EL (cell line): Measurements from ENCODE around the gene SOHLH2.
A peak's percentile ranks its signal among the peaks of the same experiment; 100 is the strongest.

Source experiments
- DNase-seq: peaks from one replicate; pipeline ENCODE4 v3.0.0-alpha.2; 2016

Gene SOHLH2, protein sequence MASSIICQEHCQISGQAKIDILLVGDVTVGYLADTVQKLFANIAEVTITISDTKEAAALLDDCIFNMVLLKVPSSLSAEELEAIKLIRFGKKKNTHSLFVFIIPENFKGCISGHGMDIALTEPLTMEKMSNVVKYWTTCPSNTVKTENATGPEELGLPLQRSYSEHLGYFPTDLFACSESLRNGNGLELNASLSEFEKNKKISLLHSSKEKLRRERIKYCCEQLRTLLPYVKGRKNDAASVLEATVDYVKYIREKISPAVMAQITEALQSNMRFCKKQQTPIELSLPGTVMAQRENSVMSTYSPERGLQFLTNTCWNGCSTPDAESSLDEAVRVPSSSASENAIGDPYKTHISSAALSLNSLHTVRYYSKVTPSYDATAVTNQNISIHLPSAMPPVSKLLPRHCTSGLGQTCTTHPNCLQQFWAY

DNA sequence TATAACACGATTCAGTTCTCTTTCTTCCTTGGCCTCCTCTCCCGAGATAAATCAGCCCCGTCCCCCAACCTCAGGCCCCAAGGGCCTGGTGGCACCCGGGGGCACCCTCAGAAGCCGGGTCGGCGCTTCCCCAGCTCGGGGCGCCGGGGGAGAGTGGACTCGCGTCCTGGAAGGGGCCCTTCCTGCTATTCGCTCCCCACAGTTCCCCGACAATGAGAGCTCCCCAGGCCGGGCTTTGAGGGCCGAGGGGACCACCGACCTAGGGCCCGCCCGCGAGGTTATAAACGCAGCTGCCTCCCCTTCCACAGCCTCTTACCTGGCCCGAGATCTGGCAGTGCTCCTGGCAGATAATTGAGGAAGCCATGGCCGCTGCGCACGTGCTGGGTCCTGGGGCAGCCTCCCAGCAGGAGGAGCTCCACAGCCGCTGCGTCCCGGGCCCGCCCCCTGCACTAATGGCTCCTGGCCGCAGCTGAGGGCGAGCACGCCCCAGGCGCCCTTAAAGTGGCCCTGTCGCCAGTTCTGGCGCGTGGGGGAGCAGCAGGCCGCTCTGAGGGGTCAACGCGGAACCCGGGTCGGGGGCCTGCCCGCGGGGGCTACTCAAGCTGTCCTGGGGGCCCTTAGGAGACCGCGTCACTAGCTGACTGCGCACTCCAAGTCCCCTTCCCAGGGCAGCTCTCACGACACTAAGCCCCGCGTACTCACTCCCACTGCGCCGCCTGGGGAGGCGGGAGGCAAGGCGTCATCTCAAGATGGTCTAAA is at the start of gene SOHLH2:
Gene SOHLH2 (minus strand): TSS at position 394 of the 759 bp plus-strand sequence. CDS start 30 bp downstream, at position 364.
- no peak for DNase-seq

DNA sequence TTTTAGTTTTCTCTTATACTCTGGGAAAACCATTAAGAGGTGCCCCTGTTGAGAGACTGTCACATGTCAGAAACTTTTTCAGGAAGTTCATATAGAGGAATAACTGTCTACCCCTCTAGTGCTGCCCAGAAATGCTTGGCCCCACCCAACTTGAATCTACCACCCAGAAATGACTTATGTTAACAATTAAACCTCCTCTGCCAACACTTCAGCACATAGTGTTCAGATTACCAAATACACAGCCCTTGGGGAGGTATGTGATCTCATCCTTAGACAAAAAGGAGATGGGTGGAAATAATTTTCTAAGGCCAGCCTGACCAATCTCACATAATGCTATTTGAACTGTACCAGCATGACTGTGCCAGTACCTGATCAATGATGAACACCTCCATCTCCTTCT is 47.6 kb upstream of the SOHLH2 start:
- no peak for DNase-seq

DNA sequence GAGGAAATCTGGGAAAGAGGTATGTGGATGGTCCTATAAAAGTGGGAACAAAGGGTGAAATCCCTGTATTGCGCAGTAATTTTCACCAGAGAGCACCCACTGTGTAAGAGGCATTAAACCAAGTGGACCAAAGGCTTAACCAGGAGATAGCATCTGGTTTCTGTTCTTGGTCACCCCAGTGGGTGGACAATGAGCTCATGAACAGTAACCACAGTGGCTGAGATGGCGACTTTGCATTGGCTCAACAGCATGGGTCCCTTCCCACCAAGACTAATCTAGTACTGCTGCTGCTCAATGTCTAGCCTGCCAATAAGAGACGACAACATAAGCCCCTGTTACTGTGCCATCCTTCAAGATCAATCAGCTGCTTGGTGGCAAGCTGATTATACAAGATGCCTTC is 46.7 kb upstream of the SOHLH2 start:
- no peak for DNase-seq

DNA sequence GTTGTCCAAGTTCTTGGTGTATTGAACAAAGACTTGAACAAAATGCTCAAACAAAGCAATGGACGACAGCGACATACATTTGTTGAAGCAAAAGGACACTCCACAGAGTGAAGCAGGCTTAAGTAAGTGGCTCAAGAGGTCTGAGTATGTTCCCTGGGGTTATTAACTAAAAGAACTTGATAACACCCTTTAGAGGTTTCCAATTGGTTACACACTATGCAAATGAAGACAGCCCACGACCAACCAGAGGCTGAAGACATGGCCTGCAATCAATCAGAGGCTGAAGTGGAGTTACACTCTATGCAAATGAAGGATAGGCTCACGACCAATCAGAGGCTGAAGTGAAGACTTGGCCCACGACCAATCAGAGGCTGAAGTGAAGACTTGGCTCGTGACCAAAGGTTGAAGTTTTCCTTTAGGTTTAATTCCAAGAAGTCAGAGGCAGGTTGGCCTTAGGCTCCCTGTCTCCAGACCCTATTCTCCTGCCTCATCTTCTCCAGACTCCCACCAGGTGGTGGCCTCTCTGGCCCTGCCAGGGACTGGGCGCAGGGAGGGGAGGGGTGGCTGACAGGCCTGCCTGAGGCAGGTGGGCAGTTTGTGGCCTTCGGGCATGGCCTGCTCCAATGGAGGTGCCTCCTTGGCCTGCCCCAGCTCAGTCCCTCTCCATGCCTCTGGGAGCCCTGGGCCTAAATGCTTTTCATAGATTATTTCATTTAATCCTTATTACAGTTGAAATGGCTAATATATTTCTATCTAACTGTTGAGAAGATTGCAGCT is 45.2 kb upstream of the SOHLH2 start:
- DNase-seq: no peak

DNA sequence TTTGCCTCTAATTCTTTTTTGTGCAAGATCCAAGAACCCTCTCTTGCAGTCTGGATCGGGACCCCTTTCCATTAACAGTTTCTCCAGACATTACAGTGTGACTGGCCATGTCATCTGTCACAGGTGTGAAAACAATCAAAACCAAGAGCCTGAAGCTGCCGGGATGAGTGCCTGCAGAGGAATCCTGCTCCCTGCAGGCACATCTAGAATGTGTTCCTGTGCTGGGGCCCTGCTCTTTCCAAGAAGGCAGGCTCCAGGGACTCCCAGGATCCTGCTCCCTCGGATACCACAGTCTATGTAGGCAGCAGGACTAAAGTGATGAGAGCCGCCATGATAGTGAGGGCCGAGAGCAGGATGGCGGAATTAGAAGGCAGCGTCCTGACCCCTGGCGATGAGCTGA is 44.5 kb upstream of the SOHLH2 start:
- DNase-seq: no peak

DNA sequence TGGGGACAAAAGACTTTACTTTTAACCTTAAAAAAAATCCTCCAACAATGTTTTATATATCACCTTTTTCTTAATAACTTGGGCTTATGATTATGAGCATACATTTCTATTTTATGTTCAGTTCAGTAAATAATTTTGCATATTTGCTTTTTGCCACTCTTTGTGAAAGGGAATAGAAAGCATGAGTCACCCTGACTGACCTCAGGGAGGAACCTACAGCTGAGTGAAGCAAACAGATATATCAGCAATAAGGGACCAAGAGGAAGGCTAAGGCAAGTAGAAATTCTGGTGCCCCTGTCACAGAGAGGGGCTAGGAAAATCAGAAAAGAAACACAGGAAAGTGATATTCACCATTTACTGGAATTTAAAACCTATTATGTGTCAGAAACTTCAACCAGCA is 37.2 kb upstream of the SOHLH2 start:
- DNase-seq: no peak

DNA sequence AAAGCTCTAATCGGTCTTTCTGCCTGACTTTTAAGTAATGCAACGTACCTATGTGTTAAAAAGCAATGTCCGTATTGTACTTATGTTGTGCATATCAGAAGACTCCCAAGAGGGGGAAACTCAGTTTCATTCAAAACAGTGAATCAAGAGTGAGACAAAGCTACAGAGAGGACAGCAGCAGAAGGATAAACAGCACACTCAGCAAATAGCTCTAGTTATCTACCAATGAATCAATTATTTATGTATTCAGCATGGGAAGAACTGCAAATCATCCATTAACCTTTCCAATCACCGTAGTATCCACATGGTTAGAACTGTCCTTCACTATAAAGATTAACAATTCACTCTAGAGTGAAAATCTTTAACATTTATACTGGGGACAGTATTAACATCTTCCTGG is 36.7 kb upstream of the SOHLH2 start:
- no peak for DNase-seq

DNA sequence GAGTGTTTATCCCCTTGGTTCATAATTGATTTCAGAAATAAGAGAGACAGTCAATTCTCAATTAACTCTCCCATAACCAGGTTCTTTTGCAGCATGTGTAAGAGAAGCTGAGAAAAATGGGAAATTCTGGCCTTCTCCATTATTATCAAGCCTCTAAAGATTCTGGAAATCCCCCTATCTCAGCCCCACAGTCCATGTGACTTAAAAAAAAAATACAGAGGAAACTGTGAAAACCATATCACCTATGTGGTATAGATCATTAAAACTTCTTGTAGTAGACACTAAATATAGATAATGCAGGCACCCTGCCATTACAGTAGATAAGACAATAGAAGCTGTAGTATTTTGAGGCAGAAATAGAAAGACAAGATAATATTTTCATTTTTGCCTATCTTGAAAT is 34.3 kb upstream of the SOHLH2 start:
- no peak for DNase-seq

DNA sequence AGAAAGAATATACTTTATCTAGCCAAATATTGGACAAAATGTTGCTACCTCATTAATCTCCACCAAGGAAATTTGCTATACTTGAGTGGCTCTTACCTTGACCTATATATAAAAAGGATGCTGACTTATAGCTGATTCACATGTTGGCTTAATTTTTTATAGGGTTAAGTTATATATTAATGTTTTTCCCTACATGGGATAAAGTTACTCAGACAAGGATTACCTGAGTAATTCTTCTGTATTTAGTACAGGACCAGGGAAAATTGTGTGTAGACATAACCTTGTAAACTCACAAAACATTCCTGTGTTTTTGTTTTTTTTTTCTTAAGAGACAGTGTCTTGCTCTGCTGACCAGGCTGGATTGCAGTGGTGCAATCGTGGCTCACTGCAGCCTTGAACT is 30.6 kb upstream of the SOHLH2 start:
- no peak for DNase-seq

DNA sequence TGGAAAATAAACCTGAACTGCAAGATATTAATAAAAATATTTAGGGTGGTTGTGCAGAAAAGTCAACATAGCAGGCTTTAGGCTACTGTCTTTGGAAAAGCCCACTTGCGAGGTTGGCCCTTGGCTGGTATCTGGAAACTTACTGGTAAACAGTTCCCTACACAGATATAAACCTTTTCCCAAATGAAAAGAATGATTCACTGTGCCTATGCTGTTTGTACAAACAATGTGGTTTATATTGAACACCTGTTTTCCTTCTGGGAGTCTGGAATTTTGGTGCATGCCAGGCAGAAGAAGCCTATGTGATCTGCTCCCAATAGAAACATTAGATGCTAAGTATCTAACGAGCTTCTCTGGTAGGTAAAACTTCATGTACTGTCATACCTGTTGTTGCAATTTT is 29.7 kb upstream of the SOHLH2 start:
- DNase-seq: no peak

DNA sequence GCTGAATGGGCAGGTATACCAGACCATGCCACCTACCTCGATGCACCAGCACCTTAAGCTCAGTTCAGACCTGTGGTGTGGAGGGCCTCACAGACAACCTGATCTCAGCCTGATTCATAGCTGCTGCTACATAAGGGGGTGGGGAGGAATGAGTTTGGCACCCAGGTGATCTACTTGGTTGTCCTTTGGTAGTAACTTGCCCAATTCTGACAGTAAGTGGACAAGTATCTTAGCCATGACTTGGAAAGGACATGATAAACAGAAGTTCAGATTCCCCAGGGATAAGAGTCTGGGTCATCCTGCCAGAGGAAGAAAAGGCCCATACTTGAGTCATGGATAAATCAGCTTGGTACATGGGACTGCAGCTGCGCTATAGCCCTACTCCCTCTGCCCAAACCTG is 28.4 kb upstream of the SOHLH2 start:
- no peak for DNase-seq

DNA sequence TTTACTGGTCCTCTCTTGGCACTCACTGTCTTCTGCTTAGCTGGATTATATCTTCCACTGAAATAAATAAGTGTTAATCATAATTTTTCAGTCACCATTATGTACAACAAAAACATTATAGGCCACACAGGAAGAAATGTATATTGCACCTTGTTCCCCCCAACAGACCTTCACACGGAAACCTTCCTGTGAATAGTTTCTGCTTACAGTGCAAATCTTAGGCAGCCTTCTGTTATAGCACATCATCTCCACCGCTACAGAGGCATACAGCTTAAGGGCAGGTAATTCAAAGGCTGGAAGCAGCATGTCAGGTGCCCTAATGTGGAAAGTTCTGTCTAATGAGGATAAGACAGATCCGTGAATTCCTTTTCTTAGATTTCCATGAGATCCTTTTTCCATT is 16.9 kb upstream of the SOHLH2 start:
- no peak for DNase-seq

DNA sequence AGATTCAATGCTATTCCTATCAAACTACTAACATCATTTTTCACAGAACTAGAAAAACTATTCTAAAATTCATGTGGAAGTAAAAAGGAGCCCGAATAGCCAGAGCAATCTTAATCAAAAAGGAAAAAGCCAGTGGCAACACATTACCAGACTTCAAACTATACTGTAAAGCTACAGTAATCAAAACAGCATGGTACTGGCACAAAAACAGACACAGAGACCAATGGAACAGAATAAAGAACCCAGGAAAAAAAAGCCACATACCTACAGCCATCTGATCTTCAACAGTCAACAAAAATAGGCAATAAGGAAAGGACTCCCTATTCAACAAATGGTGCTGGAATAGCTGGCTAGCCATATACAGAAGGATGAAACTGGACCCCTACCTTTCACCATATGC is 10.4 kb upstream of the SOHLH2 start:
- no peak for DNase-seq

DNA sequence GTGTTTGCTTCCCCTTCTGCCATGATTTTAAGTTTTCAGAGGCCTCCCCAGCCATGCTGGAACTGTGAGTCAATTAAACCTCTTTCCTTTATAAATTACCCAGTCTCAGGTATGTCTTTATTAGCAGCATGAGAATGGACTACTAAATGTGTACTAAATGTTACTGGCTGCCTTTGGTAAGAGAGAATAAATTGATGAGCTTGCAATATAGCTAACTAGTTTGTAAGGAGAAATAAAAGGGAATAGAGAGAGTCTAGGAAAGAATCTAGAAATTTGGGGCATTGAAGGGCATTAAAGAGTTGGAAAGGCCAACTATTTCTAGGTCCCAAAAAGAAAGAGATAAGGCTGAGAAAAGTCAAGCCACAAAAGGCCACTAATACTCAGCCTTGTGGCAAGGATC is 5.5 kb upstream of the SOHLH2 start:
- no peak for DNase-seq

DNA sequence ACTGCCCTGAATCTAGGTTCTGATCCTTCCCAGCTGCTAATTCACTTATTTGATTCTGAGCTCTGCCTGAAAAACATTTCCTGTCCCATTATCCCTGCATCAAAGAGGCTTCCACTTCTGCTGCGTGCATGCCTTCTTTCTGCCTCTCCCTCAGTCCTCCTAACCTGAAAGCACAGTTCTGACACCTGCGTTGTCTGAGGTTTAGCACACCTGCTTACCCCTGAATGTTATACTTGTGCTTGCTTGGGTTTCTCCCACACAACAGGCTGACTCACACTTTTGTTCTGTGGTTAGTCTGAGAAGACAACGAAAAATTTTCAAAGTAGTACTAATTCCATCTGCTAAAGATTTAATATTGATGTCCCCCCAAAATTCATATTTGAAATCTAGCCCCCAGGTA is 3.1 kb upstream of the SOHLH2 start:
- DNase-seq: no peak

DNA sequence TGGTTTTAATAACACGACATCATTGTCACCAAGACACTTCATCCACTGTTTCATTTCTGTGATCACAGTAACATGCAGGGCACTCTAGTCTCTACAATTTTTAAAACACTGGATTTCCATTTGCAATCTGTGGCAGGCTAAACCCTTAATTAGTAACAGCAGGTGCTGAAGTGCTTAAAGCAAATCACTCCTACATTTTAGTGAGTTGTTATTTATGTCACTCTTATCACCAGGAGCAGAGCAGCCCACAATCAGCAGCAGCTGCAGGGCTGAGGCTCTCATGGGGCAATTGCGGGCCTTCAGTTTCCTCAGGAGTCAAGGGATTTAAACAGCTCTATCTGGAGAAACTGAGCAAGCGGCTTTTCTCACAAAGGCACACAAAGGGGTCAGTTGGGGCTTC is 1.6 kb downstream of the SOHLH2 start:
- no peak for DNase-seq

DNA sequence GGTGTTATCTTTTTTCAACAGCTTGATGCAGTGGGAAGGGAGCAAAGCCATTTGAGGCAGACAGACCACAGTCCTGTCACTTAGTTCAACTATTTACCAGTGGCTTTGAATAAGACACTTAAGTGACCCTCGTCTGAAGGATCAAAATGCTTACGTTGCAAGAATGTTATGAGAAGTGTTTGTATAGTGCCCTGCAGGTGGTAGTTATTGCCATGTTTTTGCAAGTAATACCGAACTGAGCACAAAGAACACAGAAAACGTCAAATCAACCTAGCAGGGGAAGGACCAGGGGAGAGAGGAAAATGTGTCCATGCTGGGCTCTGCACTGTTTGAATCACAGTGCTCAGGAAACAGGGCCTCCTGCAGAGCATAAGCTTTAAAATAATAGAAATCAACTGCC is 2.8 kb downstream of the SOHLH2 start:
- no peak for DNase-seq

DNA sequence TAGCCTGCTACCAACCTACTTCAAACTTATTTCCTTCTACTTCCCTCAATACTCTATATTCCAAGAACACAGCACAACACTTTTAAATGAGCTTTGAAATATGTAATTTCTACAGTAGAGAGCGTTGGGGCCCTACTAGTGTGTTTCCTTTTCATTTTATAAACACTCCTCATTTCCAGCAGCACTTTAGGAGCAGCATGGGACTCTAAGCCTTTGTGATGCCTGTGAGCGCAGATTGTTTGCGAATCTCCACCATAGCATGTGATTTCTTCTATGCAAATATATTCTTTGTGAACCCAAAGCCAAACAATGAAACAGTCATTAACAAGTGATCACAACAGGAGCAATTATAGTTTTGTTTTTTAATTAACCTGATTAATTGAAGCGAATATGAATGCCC is 3.6 kb downstream of the SOHLH2 start:
- no peak for DNase-seq

DNA sequence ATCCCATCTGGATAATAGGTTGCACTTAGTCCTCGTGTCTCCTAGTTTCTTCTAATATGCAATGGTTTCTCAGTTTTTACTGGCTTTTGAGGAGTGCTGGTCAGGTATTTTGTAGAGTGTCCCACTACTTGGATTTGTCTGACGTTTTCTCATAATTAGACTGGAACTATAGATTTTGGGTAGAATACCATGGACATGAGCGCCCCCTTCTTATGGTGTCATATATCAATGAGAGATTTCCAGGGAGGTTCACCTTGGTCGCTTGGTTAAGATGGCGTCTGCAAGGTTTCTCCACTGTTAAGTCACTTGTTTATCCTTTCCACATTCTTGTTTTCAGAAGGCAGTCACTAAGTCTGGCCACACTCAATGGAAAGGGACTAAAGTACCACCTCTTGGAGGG is 6.7 kb downstream of the SOHLH2 start:
- no peak for DNase-seq

DNA sequence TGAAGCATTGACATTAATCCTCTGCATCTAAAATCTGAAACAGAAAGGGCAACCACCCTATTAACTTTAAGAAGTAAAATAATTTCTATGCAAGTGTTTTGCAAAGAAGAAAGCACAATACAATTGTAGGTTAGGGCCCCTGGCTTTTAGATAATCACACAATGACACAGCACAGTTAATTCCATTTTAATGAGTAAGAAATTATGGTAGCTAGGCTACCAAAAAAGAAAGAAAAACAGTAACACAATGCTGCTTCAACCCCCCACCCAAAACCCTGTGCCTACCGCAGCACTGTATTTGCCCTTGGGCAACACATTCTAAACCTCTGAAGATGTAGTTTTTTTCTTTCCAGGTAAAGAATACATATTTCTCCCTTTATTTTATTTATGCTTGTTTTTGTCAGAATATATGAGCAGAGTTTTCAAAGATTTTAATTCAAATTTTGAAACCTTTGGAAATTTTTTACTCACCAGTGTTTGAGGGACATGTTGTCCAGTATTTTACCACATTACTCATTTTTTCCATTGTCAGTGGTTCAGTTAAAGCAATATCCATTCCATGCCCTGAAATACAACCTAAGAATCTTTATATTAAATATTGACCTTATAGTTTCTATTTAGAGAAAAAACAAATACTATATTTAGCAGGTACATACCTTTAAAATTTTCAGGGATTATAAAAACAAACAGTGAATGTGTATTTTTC is 21.1 kb downstream of the SOHLH2 start:
- DNase-seq: peak; percentile 42

DNA sequence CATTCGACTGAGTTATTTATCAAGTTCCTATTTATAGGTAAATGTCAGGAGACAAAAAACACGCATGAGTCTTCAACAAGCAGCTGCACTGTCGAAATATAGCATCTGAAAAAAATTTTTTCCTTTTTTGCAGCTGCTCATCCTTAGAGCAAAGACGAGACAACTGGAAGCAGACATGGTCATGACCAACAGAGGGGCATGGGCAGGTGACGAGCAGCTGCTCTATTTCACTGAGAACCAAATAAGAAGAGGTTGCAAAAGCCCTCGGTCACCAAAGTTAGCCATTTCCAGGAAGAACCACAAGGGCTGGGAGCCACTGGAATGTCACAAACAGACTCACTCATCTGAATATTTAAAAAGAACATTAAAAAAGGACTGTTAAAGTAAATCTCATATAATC is 22.2 kb downstream of the SOHLH2 start:
- DNase-seq: no peak

DNA sequence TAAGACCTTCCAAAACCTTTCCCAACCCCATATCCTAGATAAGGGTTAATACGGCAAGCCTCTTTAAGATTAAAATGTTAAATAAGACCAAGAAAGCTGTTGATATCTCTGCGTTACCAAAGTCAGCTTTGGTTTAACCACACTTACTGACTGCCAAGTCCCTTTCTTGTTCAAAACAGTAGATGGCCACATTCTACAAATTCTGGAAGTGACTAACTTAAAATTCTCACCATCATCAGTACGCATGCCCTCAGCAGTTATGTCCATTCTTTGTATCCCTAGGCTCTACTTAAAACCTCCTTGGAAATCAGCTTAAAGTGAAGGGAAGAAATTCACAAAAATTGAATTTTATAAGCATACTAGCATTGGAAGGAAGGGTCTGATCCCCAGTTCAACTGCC is 23.6 kb downstream of the SOHLH2 start:
- DNase-seq: no peak

DNA sequence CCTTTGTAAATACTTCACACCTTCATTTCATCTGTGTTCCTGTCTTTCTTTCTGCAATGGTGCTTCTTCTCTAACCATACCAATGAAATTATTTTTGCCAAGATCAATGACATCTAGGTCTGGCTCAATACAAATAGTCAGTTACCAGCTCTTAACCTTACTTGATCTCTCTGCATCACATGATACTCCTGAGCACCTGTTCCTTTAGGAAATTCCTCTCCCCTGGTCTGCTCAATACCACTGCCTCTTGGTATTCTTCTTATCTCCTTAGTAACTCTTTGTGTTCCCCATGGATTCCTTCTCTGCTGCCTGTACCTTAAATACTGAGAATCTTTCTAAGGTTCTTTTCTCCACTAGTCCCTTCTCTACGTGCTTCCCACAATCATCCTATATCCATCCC is 25.9 kb downstream of the SOHLH2 start:
- no peak for DNase-seq
